HG03521 (cell line): ENCODE data around the gene NBPF3.
"Not testable (repeated sequence)": the region's sequence is repeated elsewhere in the genome, so short reads cannot be mapped to it uniquely, and the experiment has no call there.

Experiments
- ATAC-seq: cut with Tn5 transposase; IDR thresholded peaks from one replicate; pipeline ENCODE4 v1.9.1; 2021; ENCODE audit warnings: mild to moderate bottlenecking, moderate library complexity; ENCODE audit not compliant: unreplicated experiment

The NBPF3 gene

DNA sequence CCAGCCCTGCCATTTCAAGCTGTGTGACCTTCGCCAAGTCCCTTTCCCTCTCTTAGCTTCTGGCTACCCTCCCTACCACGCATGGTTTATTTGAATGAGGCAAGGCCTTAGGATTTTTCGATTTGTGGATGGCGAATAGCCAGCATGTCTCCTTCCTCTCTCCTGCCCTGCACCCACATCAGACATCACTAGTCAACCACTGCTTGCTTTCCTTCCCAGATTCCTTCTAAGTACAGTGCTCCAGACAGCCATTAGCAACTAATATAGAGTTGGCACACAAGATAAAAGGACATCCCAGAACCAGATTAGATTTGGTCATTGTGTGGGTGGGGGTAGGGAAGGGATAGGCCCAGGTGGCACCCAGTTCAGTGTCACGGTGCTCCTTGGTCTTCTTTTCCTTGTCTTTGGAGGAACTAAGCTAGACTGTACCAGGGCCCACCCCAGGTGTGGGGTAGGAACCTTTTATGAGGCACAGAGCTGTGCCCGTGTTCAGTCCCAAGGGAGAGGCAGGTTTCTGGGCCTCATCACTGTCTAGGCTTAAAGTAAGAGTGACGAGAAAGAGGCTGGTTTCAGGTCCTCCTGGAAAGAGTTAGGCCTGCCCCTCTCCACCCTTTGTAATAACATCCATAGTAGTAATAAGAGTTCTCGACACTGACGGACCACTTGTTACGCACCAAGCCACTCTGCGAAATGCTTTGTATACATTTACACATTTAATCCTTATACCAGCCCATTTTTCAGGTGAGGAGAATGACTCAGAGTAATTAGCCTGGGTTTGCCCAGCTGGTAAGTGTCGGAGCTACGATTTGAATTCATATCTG lies 77.9 kb downstream of the NBPF3 start:
- ATAC-seq: no peak

DNA sequence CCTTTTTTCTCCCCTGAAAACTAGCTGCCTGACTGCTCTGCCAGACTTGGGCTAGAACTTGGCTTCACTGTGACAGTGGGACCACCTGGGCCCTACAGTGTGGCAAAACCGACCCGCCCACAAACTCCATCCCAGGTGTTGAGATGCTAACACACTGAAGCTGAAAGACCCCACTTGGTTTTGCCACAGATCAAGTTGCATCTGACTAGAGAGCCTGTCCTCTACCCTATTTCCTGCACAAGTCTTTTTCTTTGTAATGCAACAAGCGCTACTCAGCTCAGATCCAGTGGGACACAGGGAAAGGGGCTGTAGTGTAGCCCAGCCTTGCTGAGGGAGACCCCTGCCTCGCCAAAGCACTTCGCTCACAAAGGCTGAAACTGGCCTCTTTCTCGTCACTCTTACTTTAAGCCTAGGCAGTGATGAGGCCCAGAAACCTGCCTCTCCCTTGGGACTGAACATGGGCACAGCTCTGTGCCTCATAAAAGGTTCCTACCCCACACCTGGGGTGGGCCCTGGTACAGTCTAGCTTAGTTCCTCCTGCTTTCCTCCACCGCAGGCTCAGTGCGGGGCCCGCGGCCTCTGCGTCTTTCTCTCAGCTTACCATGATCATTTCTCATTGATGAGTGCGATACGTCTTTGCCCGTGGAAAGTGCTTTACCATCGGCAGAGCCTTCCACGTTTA lies 79.0 kb downstream of the NBPF3 start:
- no peak for ATAC-seq

DNA sequence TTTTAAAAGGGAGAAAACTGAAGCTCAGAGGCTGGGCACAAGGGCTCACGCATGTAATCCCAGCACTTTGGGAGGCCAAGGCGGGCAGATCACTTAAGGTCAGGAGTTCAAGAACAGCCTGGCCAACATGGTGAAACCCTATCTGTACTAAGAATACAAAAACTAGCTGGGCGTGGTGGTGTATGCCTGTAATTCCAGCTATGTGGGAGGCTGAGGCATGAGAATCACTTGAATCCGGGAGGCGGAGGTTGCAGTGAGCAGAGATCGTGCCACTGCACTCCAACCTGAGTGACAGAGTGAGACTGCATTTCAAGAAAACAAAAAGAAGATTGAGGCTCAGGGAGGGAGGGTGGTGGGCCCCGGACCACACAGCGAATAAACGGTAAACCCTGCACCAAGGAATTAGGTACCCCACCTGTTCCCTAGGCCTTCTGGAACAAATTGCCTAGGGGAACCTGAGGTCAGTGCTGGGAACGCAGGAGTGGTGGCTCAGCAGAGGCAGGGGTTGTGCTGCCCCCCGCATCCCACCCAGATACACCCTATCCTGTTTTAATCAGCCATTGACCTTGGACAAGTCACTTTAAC lies 79.6 kb downstream of the NBPF3 start:
- not testable (repeated sequence) for ATAC-seq

DNA sequence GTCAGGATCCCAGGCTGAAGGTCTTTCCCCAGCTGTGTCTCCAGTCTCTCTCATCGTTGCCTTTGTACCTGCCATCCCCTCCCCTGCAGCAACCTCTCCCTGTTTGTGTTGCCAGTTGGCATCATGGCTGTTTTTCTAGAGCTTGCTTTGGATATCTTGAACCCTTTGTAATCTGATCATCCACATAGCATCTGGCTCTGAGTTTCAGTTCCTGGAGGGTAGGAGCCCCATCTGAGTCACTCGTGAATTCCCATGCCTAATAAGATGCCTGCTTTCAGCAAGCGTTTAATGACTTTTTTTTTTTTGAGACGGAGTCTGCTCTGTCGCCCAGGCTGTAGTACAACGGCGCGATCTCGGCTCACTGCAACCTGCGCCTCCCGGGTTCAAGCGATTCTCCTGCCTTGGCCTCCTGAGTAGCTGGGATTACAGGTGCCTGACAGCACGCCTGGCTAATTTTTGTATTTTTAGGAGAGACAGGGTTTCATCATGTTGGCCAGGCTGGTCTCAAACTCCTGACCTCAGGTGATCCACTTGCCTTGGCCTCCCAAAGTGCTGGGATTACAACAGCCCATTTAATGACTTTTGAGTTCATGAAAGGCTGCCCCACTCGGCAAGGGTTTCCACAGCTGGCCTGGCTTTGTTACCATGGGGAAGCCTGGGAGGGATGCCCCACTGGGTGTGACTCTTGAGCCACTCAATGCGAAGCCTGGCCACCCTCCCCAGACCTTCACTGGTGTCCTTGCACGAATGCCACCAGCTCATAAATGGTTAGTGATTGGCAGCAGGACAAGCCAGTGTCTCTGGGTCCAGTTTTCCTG lies 81.2 kb downstream of the NBPF3 start:
- no peak for ATAC-seq

DNA sequence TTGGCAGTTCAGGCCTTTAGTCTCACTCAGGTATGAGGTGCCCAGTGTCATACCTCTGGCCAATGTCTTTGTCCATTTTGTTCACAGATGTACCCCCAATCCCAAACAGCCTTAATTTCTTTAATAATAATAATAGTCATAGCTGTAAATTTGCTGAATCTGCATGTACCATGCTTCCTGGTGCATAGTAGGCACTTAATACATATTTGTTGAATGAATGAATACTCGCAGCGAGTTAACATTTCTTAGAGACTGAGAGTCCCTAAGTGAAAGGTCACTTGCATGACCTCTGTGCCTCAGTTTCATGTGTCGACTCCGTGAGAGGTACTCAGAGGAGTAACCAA lies 81.8 kb downstream of the NBPF3 start:
- ATAC-seq: no peak

DNA sequence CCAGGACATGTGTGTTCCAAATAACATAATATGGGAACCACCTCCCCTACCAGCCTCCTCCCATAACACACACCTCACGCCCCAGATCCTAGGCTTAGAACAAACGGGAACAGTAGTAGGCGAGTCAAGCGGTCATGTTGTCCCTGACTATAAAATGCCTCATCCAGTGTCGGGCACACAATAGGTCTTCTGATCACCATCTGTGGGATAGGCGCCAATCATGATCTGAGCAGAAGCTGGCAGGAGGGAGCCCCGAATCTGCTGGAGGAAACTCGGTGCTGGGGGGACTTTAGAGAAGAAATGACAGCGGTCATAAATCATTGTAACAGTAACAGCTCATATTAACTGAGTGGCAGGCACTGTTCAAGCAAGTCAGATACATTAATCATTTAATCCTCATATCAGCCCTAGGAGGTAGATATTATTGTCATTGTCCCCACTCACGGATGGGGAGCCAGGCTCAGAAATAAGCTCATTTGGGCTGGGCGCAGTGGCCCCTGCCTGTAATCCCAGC lies 82.6 kb downstream of the NBPF3 start:
- no peak for ATAC-seq

DNA sequence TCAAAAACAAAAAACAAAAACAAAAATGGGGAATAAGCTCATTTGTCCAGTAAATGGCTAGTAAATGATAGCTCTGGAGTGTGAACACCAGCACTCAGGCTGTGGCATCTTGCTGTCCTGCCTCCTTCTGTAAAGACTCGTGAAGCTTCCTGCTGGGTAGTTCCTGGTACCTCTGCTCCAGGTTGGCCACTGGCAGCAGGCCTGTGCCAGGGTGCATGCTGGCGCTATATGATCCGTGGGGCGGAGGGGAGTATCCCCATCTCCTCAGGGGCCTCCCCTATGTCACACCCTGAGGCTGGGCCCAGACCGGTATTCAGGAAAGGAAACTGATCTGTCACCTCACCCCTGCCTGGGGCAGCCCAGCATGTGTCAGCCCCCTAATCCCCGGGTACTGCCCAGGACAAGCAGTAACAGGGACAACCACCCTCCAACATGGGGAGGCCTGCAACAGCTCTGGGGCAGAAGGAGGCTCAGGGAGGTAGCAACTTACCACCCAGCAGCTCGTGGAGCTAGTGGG lies 83.4 kb downstream of the NBPF3 start:
- ATAC-seq: no peak

DNA sequence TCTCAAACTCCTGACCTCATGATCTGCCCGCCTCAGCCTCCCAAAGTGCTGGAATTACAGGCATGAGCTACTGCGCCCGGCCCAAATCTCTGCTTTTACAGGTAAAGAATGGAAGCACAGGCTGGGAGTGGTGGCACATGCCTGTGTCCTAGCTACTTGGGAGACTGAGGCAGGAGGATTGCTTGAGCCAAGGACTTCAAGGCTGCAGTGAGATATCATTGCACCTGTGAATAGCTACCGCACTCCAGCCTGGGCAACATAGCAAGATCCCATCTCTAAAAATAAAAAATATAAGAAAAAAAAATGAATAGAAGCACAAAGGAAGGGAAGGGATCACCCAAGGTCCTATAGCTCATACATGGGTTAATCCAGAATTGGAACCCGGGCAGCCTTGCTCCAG lies 84.3 kb downstream of the NBPF3 start:
- no peak for ATAC-seq

DNA sequence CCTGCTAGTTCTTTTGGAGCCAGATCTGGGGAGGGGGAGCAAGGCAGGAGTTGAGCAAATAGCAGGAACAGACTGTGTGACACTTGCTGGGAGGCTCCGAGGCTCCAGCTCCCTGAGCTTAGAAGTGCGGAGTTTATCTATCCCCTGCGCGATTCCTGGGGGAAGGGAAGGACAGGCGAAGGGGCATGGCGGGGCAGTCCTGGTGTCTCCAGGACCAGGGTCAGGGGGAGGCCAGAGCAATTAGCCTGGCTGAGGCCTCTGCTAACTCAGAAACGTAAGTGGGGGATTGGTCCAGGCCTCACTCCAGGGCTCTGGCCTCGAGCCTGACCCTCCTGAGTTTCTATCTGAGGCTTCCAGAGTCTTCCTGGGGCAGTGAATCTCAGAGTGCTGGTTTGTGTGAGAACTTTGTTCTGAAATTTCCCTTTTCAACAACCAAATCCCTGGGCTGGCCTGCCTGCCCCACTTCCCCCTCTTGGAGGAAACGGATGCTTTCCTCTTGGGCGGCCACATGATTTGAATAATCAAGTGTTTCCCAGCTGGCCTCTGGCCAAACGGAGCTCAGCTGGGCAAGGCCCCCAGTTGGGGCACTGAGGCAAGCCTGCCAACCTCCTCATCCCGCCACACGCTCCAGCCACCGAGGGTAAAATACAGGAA lies 84.9 kb downstream of the NBPF3 start:
- no peak for ATAC-seq

DNA sequence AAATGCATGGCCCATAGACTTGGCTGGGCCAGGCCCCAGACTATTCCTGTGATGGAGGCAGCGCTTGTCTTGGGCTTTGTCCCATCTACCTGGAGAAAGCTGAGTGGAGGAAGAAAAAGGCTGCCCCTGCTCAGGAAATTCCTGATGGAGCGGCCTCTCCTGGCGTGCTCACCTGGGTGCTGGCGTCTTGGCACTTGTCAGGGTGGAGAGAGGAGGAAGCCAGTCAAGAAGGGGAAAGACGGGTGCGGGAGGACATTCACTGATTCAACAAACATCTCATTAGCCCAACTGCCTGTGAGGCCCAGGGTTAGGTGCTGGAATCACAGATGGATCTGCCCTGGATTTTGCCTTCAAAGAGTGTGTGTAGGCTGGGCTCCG lies 85.4 kb downstream of the NBPF3 start:
- no peak for ATAC-seq

DNA sequence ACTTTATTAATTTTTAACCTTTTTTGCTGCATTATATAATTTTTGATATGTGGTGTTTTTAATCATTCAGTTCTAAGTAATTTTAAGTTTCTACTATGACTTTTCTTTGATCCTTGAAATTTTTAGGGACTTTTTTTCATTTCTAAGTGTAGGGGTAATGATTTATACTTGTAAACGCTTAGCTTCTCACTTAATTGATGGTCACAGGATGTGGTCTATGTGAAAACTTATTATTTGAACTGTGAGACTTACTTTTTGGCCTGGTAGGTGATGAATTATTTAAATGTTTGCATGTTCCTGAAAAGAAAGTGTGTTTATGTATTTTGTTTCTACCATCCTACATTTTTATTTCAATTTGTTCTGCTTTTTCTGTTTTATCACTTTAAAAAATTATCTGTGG lies 86.5 kb downstream of the NBPF3 start:
- no peak for ATAC-seq

DNA sequence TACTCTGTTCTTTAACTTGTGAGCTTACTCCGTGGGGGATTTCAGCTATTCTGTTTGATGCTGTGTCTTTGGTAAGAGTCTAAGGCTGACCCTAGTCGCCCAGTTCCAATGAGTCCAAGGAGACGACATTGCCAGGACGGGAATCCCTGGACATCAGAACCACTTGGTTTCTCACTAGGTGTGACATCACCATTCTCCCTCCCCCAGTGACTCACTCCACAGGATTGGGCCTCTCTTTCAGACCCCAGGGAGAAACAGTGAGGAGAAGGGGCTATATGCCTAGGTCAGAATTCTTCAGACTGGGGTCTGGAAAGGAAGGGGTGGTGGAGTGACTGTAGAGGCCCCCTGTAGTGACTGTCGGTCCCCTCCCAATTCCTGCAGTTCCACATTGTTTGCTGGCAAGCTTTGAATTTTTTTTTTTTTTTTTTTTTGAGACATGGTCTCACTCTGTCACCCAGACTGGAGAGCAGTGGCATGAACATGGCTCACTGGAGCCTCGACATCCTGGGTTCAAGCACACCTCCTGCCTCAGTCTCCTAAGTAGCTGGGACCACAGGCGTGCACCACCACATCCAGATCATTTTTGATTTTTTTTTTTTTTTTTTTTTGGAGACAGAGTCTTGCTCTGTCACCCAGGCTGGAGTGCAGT lies 90.6 kb downstream of the NBPF3 start:
- no peak for ATAC-seq

DNA sequence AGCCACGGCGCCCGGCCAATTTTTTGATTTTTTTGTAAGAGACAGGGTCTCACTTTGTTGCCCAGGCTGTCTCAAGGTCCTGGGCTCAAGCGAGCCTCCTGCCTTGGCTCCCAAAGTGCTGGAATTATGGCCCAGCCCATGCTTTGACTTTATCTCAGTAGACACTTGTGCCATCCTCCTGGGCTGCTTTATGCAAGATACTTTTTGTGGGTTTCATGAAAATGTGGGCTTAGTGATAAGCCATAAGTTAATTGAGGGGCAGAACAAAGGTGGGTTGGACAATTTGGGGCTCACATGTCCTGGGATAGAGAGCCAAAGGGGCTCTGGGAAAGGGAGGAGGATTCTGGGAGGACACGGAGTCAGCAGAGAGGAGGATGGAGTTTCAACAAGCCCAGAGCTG lies 91.3 kb downstream of the NBPF3 start:
- ATAC-seq: no peak

DNA sequence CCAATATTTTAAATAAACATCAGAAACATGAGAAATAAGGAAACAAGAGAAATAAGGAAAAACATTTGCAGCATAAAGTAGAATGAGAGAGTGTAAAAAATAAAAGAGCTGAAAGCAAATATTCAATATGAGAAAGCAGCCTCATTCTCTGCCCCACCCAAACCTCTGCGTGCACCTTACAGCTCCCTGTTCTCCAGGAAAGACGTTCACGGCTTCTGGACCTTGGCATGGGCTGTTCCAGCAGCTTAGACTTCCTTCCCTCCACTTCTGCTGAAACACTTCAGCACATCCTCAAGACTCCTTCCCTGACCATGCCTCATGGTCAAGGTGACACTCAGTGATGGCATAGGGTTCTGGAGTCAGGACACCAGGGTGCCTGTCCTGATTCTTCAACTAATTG lies 92.6 kb downstream of the NBPF3 start:
- ATAC-seq: no peak

DNA sequence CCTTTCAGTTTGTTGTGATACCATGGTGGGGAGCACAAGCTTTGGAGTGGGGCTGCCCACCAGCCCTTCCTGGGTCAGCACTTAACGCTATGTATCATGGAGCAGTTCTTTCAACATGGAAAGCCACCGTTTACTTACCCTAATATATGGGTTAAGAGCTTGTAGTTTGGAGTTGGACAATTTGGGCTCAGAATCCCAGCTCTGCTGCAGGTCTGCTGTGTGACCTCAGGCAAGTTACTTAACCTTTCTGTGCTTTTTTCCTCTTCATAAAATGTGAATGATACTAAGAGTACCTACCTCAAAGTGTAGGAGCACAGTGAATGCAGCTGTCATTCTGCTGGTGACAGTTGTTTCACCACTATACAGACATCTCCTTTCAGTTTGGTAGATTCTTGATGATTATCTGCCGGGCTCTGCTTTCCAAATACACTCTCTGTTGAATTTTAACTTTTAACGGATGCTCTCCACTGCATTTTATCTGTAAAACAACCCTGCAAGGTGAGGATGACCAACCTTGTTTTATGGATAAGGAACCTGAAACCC lies 93.1 kb downstream of the NBPF3 start:
- ATAC-seq: no peak

DNA sequence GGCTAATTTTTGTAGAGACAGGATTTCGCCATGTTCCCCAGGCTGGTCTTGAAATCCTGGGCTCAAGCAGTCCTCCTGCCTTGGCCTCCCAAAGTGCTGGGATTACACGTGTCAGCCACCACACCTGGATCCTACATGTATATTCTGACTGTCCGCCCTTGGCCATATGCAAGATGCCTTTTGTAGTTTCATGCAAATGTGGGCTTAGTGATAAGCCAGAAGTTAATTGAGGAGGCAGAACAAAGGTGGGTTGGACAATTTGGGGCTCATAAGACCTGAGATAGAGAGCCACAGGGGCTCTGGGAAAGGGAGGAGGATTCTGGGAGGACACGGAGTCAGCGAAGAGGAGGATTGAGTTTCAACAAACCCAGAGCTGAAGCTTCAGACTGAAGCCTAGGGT lies 94.2 kb downstream of the NBPF3 start:
- ATAC-seq: no peak
